GM18499 (cell line): Measurements from ENCODE around the gene MYBPC3.
"Not testable (repeated sequence)": the region's sequence is repeated elsewhere in the genome, so short reads cannot be mapped to it uniquely, and the experiment has no call there.

ENCODE experiments used
- ATAC-seq: cut with Tn5 transposase; IDR thresholded peaks from one replicate; pipeline ENCODE4 v1.9.1; 2021; ENCODE audit warnings: moderate number of reproducible peaks; ENCODE audit not compliant: insufficient read depth, unreplicated experiment

Gene MYBPC3

GRCh38 chr11:47327025-47327424, 25.5 kb downstream of the MYBPC3 start:
- ATAC-seq: no peak

- no peak for ATAC-seq
Observed at GRCh38 chr11:47326198-47326597, 26.3 kb downstream of the MYBPC3 start.

GRCh38 chr11:47325271-47326041, 27.0 kb downstream of the MYBPC3 start:
- ATAC-seq: no peak

GRCh38 chr11:47324520-47324919, 28.0 kb downstream of the MYBPC3 start:
- ATAC-seq: no peak

- ATAC-seq: no peak
Observed at GRCh38 chr11:47318166-47318565, 34.3 kb downstream of the MYBPC3 start.

GRCh38 chr11:47317064-47317828, 35.3 kb downstream of the MYBPC3 start:
- ATAC-seq: peak; percentile 90

- ATAC-seq: not testable (repeated sequence)
Observed at GRCh38 chr11:47316501-47316900, 36.0 kb downstream of the MYBPC3 start.

- ATAC-seq: no peak
Observed at GRCh38 chr11:47314992-47315391, 37.5 kb downstream of the MYBPC3 start.

- no peak for ATAC-seq
Observed at GRCh38 chr11:47308050-47308823, 44.3 kb downstream of the MYBPC3 start.

- ATAC-seq: no peak
Observed at GRCh38 chr11:47306484-47306844, 46.0 kb downstream of the MYBPC3 start.

- no peak for ATAC-seq
Observed at GRCh38 chr11:47305734-47306483, 46.6 kb downstream of the MYBPC3 start.

GRCh38 chr11:47302853-47303252, 49.6 kb downstream of the MYBPC3 start:
- ATAC-seq: no peak

- no peak for ATAC-seq
Observed at GRCh38 chr11:47299078-47299477, 53.4 kb downstream of the MYBPC3 start.

- no peak for ATAC-seq
Observed at GRCh38 chr11:47296045-47296444, 56.5 kb downstream of the MYBPC3 start.

- ATAC-seq: no peak
Observed at GRCh38 chr11:47295385-47295784, 57.1 kb downstream of the MYBPC3 start.

- no peak for ATAC-seq
Observed at GRCh38 chr11:47289856-47290255, 62.6 kb downstream of the MYBPC3 start.

- no peak for ATAC-seq
Observed at GRCh38 chr11:47288066-47288465, 64.4 kb downstream of the MYBPC3 start.

- no peak for ATAC-seq
Observed at GRCh38 chr11:47285969-47286770, 66.3 kb downstream of the MYBPC3 start.

- no peak for ATAC-seq
Observed at GRCh38 chr11:47284151-47284550, 68.4 kb downstream of the MYBPC3 start.
